Epidermal melanocyte (primary cell): ENCODE data around the gene BTNL9.
"Not testable (repeated sequence)": the region's sequence is repeated elsewhere in the genome, so short reads cannot be mapped to it uniquely, and the experiment has no call there.

Source experiments
- DNase-seq: peaks from one replicate; pipeline ENCODE4 v3.0.0; 2011; ENCODE audit warnings: low spot score; ENCODE audit not compliant: insufficient read length

BTNL9 gene

DNA sequence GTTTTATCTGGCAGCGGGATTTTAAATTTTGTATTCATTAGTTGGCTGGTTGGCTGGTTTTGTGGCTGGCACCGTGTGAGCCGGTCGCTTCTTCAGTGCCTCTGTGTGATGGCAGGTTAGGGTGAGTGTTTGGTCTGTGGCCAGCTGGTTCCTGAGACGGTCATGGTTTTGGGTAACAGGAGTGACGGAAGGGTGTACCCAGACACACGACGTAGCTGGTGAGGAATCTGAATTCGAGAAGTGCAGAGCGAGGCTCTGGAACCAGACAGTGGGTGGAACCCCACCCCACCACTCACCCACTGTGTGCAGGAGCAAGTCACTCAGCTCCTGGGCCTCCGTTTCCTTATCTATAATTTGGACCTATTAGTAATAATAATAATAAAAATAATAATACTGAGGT lies 2.7 kb downstream of the BTNL9 start:
- DNase-seq = no peak

DNA sequence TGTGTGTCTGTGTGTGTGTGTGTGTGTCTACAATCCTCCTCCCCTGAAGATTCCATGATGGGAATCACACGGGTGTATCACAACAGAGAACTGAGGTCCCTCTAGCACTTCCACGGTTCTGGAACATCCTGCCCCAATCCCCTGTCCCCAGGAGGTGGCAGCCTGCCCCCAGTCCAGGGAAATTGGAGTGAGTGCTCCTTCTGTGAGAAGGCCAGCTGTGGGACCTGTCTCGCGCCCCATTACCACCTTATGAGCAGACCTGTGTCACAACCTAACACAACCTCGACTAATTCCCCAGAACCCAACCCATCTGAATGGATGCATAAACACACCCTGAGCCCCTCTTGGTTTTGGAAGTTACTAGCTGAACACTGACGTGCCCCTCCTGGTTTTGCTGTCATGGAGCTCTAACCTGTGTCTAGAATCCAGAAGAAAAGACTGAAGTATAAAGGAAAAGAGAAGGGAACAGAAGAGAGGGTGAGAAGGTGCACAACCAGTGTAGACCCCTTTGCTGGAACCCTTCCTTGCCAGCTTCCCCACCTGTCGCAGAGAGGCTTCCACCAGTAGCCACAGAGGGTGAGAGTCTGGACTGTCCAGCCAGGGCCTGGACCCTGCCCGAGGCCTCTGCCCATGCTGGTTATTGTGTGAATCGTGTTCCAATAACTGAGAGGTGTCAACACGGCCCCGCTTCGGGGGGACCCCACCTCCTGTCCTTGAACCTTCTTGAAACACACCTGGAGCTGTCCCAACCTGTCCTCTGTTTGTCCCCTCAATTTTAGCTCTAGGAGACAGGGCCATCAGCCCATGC lies 3.4 kb downstream of the BTNL9 start:
- DNase-seq = no peak

GRCh38 chr5:181044093-181044599 lies 4.1 kb downstream of the BTNL9 start:
- DNase-seq = no peak

DNA sequence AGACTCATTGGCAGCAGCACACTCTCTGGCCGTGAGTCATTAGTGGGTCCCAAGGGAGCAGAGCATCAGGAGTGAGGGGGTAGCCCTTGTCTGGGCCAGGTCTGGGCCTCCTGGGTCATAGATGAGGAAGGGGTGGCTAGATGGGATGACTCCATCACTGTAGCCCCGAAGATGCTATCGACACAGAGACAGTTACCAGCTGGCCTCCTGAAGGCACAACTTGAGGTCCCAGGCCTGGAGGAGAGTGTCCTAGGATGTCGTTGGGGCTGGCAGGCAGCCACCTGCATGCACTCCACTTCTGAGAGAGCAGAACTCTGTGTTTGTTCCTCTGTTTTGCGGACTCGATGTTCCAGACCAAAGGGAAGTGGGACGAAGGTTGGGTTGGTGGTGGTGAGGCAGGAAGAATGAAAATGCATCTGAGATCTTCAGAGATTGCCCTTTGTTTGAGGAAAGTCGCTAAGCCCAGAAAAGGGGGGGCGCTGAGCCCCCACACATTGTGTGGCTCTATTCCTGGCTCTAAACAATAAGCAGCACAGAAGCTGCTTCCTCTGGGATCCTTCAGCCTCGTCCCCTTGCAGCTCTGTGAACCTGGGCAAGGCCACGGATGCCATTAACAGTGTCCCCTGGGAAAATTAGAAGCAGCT lies 4.7 kb downstream of the BTNL9 start:
- no peak for DNase-seq

- no peak for DNase-seq
Measured at GRCh38 chr5:181045316-181045715, 5.2 kb downstream of the BTNL9 start.

- not testable (repeated sequence) for DNase-seq
Measured at GRCh38 chr5:181045857-181046256, 5.8 kb downstream of the BTNL9 start.

DNA sequence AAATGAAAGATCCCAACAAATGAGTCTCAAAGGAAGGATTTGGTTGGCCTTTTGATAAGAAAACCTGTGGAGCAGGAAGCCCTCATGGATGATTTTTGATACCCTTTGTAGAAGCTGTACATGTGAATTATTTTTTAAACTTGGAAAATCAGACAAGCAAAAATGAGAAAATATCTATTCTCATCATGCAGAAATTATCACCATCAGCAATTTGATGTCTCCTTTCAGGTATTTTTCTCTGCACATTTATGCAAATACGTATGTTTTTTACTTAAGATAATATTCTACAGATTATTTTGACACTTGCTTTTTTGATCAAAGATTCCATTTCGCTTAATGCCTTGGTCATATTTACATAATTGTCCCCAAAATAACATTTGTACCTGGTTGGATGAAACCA lies 7.2 kb downstream of the BTNL9 start:
- no peak for DNase-seq

DNA sequence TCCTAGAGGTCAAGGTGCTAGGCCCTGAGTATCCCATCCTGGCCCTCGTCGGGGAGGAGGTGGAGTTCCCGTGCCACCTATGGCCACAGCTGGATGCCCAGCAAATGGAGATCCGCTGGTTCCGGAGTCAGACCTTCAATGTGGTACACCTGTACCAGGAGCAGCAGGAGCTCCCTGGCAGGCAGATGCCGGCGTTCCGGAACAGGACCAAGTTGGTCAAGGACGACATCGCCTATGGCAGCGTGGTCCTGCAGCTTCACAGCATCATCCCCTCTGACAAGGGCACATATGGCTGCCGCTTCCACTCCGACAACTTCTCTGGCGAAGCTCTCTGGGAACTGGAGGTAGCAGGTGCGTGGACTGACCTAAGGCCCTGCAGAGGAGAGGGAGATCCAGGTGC lies 7.9 kb downstream of the BTNL9 start:
- DNase-seq = no peak

DNA sequence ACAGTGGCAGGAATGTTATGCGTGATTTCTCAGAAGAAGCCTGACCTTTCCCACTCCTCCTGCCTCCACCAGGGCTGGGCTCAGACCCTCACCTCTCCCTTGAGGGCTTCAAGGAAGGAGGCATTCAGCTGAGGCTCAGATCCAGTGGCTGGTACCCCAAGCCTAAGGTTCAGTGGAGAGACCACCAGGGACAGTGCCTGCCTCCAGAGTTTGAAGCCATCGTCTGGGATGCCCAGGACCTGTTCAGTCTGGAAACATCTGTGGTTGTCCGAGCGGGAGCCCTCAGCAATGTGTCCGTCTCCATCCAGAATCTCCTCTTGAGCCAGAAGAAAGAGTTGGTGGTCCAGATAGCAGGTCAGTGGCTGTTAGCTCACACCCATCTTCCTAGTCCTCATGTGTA lies 9.9 kb downstream of the BTNL9 start:
- DNase-seq = no peak

DNA sequence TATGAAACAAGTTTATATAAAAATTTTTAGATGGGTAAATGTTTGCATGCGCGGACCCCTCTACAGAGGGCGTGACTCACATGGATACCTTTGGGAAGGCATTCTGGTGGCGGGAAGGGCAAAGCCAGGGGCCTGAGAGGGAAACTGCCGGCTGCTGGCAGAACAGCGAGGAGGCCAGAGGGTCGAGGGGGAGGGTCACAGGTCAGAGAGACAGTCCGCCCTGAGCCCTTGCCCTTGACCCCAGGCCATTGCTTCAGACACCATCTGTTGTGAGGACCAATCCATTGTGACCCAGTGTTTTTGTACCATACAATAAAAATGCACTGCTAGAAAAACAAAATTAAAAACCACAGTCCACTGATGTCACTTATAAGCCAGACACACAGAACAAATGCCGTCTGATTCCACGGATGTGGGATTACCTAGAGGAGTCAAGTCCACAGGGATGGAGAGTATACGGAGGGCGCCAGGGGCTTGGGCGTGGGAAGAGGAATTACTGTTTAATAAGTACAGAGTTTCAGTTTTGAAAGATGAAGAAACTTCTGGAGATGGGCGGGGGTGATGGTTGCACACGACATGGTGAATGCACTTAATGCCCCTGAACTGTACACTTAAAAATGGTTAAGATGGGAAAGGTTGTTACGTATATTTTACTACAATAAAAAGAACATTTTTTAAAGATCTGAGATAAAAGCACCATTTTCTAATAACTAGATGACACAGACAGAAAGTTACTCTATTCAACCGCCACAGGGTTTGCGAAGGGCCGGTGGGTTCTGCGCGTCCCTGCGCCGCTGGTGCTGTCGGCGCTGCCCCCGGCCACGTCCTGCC lies 12.0 kb downstream of the BTNL9 start:
- no peak for DNase-seq

- DNase-seq = no peak
Measured at GRCh38 chr5:181052672-181053487, 12.8 kb downstream of the BTNL9 start.

DNA sequence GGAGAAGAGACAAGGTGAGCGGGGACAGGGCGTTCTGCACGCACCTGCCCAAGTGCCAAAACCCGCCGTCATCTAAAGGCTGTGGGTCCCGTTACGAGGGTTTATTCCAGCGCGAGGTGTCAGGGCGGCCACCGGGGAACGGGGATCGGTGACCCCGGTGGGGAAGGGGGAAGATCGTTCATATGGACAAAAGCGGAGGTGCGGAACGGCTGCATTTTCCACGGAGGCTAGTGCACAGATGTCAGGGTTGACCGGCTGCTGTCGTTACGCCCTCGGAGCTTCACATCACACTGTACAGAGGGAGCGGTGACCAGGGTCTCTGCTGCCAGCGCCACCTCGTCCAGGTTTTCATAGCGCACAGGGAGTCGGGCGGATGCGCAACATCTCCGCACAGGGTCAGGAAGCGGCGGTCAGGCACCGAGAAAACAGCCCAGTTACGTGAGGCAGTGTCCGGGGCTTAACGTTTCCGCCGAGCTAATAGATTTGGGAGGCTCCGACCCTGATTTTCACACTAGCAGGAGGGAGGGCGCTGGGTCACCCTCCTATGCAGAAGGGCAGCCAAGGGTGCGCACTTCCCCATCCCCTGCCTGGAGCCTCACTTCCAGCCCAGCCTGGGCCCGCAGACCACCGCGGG lies 13.5 kb downstream of the BTNL9 start:
- DNase-seq = no peak

DNA sequence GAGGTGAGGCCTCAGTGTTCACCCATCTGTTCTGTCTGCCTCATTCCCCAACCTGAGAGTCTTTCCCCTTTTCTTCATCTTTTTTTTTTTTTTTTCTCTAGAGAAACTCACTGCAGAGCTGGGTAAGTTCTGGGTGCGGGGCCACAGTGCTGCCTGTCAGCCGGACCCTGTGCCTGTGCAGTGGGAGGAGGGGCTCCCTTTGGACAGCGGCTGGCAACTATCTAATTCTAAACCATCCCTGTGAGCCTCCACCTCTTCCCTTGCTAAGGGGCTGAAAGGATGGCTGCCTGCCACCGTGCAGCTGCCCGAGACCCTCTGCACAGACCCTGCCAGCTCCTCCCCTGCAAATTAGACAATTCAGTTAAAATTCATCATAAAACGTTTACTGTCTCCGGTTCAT lies 14.1 kb downstream of the BTNL9 start:
- DNase-seq = no peak

DNA sequence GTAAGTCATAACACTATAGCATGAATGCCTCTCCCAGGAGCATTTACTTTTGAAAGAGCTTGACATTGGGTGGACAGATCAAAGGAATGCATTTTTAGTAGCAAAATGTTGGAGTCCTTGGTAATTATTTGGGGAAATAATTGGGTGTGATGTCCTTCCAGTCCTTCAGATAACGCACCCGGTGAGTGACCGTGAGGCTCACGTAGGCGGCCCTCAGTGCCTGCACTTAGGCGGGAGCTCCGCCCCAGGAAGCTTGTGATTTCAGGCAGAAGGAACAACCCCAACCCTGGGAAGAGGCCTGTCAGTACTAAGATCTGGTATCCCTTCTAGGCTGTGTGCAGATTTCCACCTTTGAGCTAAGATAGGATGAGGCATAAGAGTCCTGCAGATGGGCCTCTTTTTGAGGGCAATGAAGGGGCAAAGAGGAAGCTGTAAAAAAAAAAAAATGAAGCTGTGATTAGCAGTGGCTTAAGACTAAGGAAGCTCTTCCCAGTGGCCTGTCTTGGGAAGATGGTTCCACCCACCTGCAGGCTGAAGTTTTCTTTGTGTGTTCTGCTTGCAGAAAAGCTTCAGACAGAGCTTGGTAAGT lies 14.9 kb downstream of the BTNL9 start:
- DNase-seq = no peak

DNA sequence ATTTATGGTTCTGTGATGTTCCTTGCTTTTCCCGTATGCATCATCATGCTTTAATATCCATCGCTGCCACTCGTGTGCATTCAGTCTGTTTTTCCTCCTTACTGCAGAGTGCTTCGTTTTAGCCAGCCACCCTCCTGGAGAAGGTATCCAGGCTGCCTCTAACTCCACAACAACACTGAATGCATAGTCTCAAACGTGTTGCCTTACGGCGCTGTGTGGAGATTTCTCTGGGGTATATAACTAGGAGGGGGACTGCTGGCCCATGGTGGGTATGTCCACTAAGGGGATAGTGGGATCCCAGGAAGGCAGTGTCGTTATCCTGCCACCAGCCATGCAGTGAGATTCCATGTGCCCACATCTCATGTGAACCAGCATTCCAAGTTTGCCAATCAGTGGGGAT lies 16.4 kb downstream of the BTNL9 start:
- no peak for DNase-seq

GRCh38 chr5:181058321-181058720 lies 18.3 kb downstream of the BTNL9 start:
- no peak for DNase-seq

DNA sequence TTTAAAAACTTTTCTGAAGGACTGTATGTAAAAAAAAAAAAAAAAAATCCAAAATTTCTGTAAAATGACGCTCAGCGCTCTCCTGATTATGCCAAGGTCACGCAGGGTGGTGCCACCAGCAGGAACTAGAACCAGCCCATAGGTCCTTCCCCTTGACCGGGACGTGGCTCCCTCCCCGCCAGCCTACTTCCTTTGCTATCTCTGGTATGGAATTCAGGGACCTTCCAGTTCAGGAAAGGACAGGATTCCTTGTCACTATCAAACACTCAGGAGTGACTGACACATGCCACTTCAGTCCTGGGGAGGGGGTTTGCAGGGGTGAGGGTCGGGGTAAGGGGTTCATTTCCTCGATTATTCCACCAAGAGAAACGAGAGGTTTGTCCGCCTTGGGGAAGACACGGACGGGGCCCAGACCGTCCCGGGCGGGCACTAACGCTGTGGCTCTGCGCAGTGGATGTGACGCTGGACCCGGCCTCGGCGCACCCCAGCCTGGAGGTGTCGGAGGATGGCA lies 18.8 kb downstream of the BTNL9 start:
- no peak for DNase-seq

DNA sequence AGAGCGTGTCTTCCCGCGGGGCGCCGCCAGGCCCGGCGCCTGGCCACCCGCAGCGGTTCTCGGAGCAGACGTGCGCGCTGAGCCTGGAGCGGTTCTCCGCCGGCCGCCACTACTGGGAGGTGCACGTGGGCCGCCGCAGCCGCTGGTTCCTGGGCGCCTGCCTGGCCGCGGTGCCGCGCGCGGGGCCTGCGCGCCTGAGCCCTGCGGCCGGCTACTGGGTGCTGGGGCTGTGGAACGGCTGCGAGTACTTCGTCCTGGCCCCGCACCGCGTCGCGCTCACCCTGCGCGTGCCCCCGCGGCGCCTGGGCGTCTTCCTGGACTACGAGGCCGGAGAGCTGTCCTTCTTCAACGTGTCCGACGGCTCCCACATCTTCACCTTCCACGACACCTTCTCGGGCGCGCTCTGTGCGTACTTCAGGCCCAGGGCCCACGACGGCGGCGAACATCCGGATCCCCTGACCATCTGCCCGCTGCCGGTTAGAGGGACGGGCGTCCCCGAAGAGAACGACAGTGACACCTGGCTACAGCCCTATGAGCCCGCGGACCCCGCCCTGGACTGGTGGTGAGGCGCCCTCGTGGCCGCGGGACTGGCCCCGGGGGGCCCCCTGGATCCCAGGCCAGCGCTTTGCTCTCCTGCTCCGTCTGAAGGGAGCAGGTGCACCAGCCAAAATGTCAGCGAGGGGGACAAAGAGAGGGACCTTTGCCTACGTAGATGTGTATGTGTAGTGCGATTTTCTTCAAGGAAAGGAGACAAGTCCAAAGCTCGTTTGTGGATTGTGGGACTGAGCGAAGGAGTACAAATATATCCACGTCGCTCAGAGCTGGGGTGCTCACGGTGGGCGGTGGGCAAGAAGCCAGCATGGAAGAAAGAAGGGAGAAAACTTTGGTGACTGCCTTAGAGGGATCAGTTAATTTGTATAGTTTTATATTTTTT lies 19.5 kb downstream of the BTNL9 start:
- DNase-seq = no peak

DNA sequence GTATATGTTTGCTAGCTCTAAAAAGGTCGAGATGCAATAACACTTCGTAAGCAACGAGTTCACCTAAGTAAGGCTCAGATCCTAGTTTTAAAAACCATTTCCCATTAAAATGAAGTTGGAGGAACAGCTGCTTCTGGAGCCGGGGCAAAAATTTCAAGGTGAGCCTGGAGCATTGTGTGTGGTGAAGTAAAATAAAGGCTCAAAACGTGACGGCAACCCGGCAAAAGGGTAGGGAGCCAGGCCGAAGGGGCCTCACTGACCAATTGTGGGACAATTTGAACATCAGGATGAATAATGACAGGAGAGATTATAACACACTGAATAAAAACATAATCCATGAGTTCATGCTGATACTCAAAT lies 20.1 kb downstream of the BTNL9 start:
- no peak for DNase-seq
